Sigmoid colon (tissue), 7 donors: ENCODE measurements around the gene TP53TG3D. TPM values are rescaled to one million over a fixed set of nuclear protein-coding genes. Genes with fewer than 3 reads are reported as not detected.
"Not testable (repeated sequence)": the region's sequence is repeated elsewhere in the genome, so short reads cannot be mapped to it uniquely, and the experiment has no call there.

Source experiments
- DNase-seq: peaks from one replicate; pipeline ENCODE4 v3.0.0-alpha.2; 2019
- H3K27ac ChIP-seq, 4 donors: fragments of 200-600 bp; sonication (generic); one replicate each; pipeline ENCODE4 v1.5.1; 2016 to 2019; ENCODE audit warnings: mild to moderate bottlenecking in 1 of 4
- H3K27me3 ChIP-seq, 3 donors: fragments of 200-600 bp; sonication (generic); one replicate each; pipeline ENCODE4 v1.5.1; 2019; ENCODE audit warnings: mild to moderate bottlenecking in 1 of 3
- H3K36me3 ChIP-seq, 4 donors: fragments of 200-600 bp; sonication (generic); one replicate each; pipeline ENCODE4 v1.5.1; 2016 to 2019
- H3K4me1 ChIP-seq, 4 donors: fragments of 200-600 bp; sonication (generic); one replicate each; pipeline ENCODE4 v1.5.1; 2017 to 2019
- H3K4me3 ChIP-seq, 4 donors: fragments of 200-600 bp; sonication (generic); one replicate each; pipeline ENCODE4 v1.5.1; 2017 to 2019; ENCODE audit warnings: mild to moderate bottlenecking in 2 of 4, moderate library complexity in 1 of 4
- H3K9me3 ChIP-seq, 4 donors: fragments of 200-600 bp in 3 of 4; sonication (generic) in 3 of 4; one replicate each; pipeline versions ENCODE4 v1.5.1 to v1.6.1; 2013 to 2019
- WGBS, 2 donors: extraction: QIAGEN DNeasy Blood & Tissue Kit; methylation state at CpG; one replicate each; pipeline ENCODE4 v1.1.7; 2013; 5-methylcytosine and 5-hydroxymethylcytosine counted together
- intact Hi-C: fragments of 100-400 bp; cut with DNase I; formaldehyde crosslinking; loops from one replicate; pipeline ENCODE4 v1.15.1; 2023
- polyA plus RNA-seq, 3 donors: library from polyadenylated mRNA; stranded (reverse); fragments of 200-250 nt; gene quantifications; one replicate each; pipeline ENCODE4 v1.2.3, GENCODE V29; 2013
- total RNA-seq, 4 donors: library from RNA; depleted of rRNA; stranded (reverse); fragments of >200 nt; gene quantifications; one replicate each; pipeline ENCODE4 v1.1.0, GENCODE V29; 2016
- donor health status: healthy with polysubstance abuse.
- donor health status: Bipolar disorder and iron deficiency.
- donor health status: healthy.

TP53TG3D gene, protein sequence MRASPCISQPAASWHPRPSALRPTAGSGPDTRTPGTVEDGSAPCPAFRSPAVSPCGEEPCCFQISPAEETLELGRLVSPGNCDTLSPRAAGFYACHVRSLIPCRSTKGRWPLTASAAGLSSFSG
- total RNA-seq (1 to 10 TPM in 2 of 4 donors, not detected in 2; 1.6 to 1.9 TPM), polyA plus RNA-seq (1 to 10 TPM in 1 of 3 donors, not detected in 2; 1.2 TPM)

- H3K9me3 ChIP-seq, H3K27me3 ChIP-seq, DNase-seq, intact Hi-C loops, H3K4me1 ChIP-seq, H3K27ac ChIP-seq, H3K36me3 ChIP-seq: not testable (repeated sequence)
- peak within 1 kb of the TSS in 1 of 4 donors; percentile 24 for H3K4me3 ChIP-seq
- WGBS, 2 donors = 46 to 61% methylated on average over 8 to 9 of the region's 26 CpGs
These were observed at the start of gene TP53TG3D for GRCh38 chr16:32252986-32253385. TSS of gene TP53TG3D (plus strand) at chr16:32253286. CDS start at chr16:32253354, 68 bp downstream.

GRCh38 chr16:32253507-32253906 is 421 bp downstream of the TP53TG3D start:
- H3K36me3 ChIP-seq, H3K27ac ChIP-seq, H3K4me1 ChIP-seq, intact Hi-C loops, H3K9me3 ChIP-seq, H3K27me3 ChIP-seq, DNase-seq: not testable (repeated sequence)
- H3K4me3 ChIP-seq = peak overlapping the region in 1 of 4 donors; percentile 24
- 27 to 32% methylated on average over 9 of the region's 20 CpGs for WGBS, 2 donors

GRCh38 chr16:32261526-32261925 is 8.4 kb downstream of the TP53TG3D start:
- DNase-seq = peak; percentile 11
- H3K9me3 ChIP-seq, H3K27ac ChIP-seq, intact Hi-C loops, H3K4me3 ChIP-seq, H3K4me1 ChIP-seq, H3K27me3 ChIP-seq, H3K36me3 ChIP-seq: not testable (repeated sequence)
- 85 to 86% methylated on average over 5 of the region's 5 CpGs for WGBS, 2 donors

GRCh38 chr16:32263552-32263951 is 10.5 kb downstream of the TP53TG3D start:
- H3K27me3 ChIP-seq, H3K36me3 ChIP-seq, H3K9me3 ChIP-seq, H3K4me1 ChIP-seq, intact Hi-C loops, H3K27ac ChIP-seq, H3K4me3 ChIP-seq: not testable (repeated sequence)
- peak; percentile 27 for DNase-seq
- WGBS, 2 donors = 87 to 89% methylated on average over 10 of the region's 10 CpGs

DNA sequence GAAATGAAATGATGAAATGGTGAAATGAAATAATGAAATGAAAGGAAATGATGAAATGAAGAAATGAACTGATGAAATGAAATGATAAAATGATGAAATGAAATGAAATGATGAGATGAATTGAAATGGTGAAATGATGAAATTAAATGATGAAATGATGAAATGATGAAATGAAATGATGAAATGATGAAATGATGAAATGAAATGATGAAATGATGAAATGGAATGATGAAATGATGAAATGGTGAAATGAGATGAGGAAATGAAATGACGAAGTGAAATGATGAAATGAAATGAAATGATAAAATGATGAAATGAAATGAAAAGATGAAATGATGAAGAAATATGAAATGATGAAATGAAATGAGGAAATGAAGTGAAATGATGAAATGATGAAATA is 28.8 kb downstream of the TP53TG3D start:
- H3K36me3 ChIP-seq, H3K9me3 ChIP-seq, intact Hi-C loops, H3K4me1 ChIP-seq, H3K4me3 ChIP-seq, H3K27ac ChIP-seq, DNase-seq, H3K27me3 ChIP-seq: not testable (repeated sequence)
- 76 to 81% methylated on average over 1 of the region's 1 CpG for WGBS, 2 donors

DNA sequence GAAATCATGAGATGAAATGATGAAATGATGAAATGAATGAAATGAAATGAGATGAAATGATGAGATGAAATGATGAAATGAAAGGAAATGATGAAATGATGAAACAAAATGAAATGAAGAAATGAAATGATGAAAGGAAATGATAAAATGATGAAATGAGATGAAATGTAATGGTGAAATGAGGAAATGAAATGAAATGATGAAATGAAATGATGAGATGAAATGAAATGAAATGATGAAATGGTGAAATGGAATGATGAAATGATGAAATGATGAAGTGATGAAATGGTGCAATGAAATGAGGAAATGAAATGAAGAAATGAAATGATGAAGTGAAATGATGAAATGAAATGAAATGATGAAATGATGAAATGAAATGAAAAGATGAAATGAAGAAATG is 29.9 kb downstream of the TP53TG3D start:
- H3K9me3 ChIP-seq, H3K27me3 ChIP-seq, H3K4me3 ChIP-seq, H3K27ac ChIP-seq, intact Hi-C loops, DNase-seq, H3K4me1 ChIP-seq, H3K36me3 ChIP-seq: not testable (repeated sequence)

DNA sequence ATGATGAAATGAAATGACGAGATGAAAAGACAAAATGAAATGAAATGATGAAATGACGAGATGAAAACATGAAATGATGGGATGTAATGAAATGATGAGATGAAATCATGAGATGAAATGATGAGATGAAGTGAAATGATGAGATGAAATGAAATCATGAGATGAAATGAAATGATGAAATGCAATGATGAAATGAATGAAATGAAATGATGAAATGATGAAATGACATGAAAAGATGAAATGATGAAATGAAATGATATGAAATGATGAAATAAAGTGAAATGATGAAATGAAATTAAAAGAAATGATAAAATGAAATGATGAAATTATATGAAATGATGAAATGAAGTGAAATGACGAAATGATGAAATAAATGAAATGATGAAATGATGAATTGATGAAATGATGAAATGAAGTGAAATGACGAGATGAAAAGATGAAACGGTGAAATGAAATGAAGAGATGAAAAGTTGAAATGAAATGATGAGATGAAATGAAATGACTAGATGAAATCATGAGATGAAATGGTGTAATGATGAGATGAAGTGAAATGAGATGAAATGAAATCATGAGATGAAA is 30.9 kb downstream of the TP53TG3D start:
- H3K9me3 ChIP-seq, DNase-seq, H3K4me3 ChIP-seq, H3K4me1 ChIP-seq, H3K36me3 ChIP-seq, intact Hi-C loops, H3K27me3 ChIP-seq, H3K27ac ChIP-seq: not testable (repeated sequence)
- WGBS, 2 donors = 78% methylated on average over 5 of the region's 5 CpGs

DNA sequence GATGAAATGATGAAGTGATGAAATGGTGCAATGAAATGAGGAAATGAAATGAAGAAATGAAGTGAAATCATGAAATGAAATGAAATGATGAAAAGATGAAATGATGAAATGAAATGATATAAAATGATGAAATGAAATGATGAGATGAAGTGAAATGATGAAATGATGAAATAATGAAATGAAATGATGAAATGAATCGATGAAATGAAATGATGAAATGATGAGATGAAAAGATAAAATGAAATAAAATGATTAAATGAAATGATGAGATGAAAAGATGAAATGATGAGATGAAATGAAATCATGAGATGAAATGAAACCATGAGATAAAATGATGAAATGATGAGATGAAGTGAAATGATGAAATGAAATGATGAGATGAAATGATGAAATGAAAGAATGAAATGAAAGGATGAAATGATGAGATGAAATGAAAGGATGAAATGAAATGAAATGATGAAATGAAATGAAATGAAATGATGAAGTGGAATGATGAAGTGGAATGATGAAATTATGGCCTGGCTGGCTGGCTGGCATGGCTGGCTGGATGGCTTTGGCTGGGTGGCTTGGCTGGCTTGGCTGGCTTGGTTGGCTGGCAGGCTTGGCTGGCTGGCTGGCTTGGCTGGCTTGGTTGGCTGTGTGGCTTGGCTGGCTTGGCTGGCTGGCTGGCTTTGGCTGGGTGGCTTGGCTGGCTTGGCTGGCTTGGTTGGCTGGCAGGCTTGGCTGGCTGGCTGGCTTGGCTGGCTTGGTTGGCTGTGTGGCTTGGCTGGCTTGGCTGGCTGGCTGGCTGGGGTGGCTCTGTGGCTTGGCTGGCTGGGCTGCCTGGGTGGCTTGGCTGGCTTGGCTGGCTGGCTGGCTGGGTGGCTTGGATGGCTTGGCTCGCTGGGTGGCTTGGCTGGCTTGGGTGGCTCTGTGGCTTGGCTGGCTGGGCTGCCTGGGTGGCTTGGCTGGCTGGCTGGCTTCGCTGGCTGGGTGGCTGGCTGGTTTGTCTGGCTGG is 32.0 kb downstream of the TP53TG3D start:
- H3K36me3 ChIP-seq, H3K9me3 ChIP-seq, H3K27me3 ChIP-seq, H3K4me3 ChIP-seq, H3K27ac ChIP-seq, intact Hi-C loops, H3K4me1 ChIP-seq: not testable (repeated sequence)
- peak; percentile 67 for DNase-seq
- 42 to 57% methylated on average over 3 of the region's 3 CpGs for WGBS, 2 donors

DNA sequence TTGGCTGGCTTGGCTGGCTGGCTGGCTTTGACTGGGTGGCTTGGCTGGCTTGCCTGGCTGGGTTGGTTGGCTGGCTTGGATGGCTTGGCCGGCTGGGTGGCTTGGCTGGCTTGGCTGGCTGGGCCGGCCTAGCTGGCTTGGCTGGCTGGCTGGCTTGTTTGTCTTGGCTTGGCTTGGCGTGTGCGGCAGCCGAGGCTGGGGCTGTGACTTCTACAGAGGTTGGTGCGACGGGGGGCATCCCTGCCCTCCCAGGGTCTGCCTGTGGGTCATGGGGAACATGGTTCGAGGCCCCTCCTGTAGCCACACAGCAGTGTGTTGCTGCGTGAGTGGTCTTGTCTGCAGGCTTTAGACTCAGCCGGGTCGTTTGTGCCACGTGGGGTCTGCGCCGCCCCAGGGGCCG is 33.1 kb downstream of the TP53TG3D start:
- H3K4me3 ChIP-seq, H3K27ac ChIP-seq, H3K9me3 ChIP-seq, H3K4me1 ChIP-seq, intact Hi-C loops, H3K27me3 ChIP-seq, H3K36me3 ChIP-seq: not testable (repeated sequence)
- DNase-seq = peak; percentile 38
- 85 to 95% methylated on average over 8 of the region's 15 CpGs for WGBS, 2 donors

DNA sequence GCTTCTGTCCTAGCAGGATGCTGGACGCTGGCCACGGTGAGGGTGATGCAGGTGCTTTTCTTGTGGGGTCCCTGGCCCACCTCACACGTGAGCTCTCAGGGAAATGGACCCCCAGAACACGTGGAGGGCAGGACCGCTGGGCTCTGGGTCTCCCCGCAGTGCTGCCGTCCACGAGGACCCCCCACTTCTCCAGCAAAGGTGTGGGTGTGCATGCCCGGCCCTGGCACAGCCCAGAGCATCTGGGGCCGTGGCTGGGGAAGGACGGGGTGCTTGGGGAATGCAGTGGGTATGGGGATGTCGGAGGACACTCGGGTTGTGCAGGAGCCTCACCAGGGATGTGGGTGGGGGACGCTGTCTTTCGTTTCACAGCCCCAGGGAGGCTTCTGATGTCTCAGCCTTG is 34.7 kb downstream of the TP53TG3D start:
- H3K9me3 ChIP-seq = not testable (repeated sequence)
- WGBS, 2 donors = 81 to 82% methylated on average over 13 to 14 of the region's 15 CpGs

GRCh38 chr16:32289197-32289596 is 36.1 kb downstream of the TP53TG3D start:
- H3K36me3 ChIP-seq, intact Hi-C loops, H3K4me1 ChIP-seq, H3K4me3 ChIP-seq, H3K27ac ChIP-seq, H3K9me3 ChIP-seq, H3K27me3 ChIP-seq: not testable (repeated sequence)
- WGBS, 2 donors = 94 to 96% methylated on average over 7 to 9 of the region's 16 CpGs
- DNase-seq = peak; percentile 20

More for the DNA sequence above, 34.7 kb downstream of the TP53TG3D start:
- H3K4me1 ChIP-seq, H3K36me3 ChIP-seq, H3K27ac ChIP-seq, intact Hi-C loops, H3K27me3 ChIP-seq, H3K4me3 ChIP-seq: not testable (repeated sequence)
- DNase-seq = peak; percentile 29

DNA sequence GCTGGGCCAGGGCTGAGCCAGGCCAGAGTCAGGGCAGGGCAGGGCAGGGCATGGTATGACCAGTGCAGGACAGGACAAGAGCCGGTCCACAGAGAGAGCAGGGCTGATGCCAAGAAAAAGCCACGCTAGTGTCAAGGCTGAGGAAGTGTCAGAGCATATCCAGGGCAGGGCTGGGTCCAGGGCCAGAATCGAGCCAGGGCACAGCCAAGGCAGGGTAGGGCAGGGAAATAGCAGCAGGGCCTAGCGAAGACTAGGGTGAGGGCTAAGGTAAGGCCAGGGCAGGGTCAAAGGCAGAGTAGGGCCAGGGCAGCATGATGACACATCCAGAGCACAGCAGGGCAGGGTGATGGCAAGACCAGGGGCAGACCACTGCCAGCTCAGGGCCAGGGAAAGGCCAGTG is 49.7 kb downstream of the TP53TG3D start:
- H3K36me3 ChIP-seq, H3K9me3 ChIP-seq, H3K27ac ChIP-seq, H3K27me3 ChIP-seq, H3K4me1 ChIP-seq, H3K4me3 ChIP-seq, DNase-seq, intact Hi-C loops: not testable (repeated sequence)
- no CpG with 5 or more reads among the region's 4 CpGs for WGBS, 2 donors
